Calu3 (cell line): ENCODE results near the gene PFDN5. TPM values are rescaled to one million over a fixed set of nuclear protein-coding genes. Genes with fewer than 3 reads are reported as not detected.

ENCODE experiments used
- BruUV-seq: library from RNA; stranded (reverse); fragments of 400-500 nt; replicated peaks from 2 replicates; lab custom pipeline; 2021; lab: Mats Ljungman, UMichigan
- CTCF ChIA-PET: fragments of 300-600 bp; sonication (Branson Sonifier 250); formaldehyde crosslinking; loops from one replicate; lab custom pipeline; 2022; ENCODE audit warnings: antibody characterized with exemption; lab: Charles Lee
- DNase-seq: peaks from one replicate; pipeline ENCODE4 v3.0.0; 2022
- H3K27ac Mint-ChIP-seq: one replicate; pipeline ENCODE4 v1.8.0; 2022; ENCODE audit warnings: mixed read lengths; ENCODE audit not compliant: unreplicated experiment
- H3K27me3 Mint-ChIP-seq: one replicate; pipeline ENCODE4 v1.8.0; 2022; ENCODE audit warnings: mixed read lengths; ENCODE audit not compliant: unreplicated experiment
- H3K36me3 Mint-ChIP-seq: one replicate; pipeline ENCODE4 v1.8.0; 2022; ENCODE audit warnings: mild to moderate bottlenecking, moderate library complexity, mixed read lengths; ENCODE audit not compliant: insufficient read depth, unreplicated experiment
- H3K4me1 Mint-ChIP-seq: one replicate; pipeline ENCODE4 v1.8.0; 2022; ENCODE audit warnings: mild to moderate bottlenecking, low read depth, mixed read lengths; ENCODE audit not compliant: unreplicated experiment
- H3K4me3 Mint-ChIP-seq: one replicate; pipeline ENCODE4 v1.8.0; 2022; ENCODE audit warnings: mild to moderate bottlenecking, low read depth, moderate library complexity, mixed read lengths; ENCODE audit not compliant: unreplicated experiment
- H3K9me3 Mint-ChIP-seq: one replicate; pipeline ENCODE4 v1.8.0; 2022; ENCODE audit warnings: low read depth, mixed read lengths; ENCODE audit not compliant: unreplicated experiment
- intact Hi-C: fragments of 100-400 bp; cut with micrococcal nuclease; formaldehyde crosslinking; loops from one replicate; pipeline ENCODE4 v1.10.0; 2022; ENCODE audit not compliant: unreplicated experiment
- total RNA-seq: library from RNA; stranded (reverse); gene quantifications from 2 replicates; pipeline ENCODE4 v1.2.3, GENCODE V29; 2022
- TF ChIP-seq, protein P1 (sequence below): fragments of 200-600 bp; IDR thresholded peaks from one replicate; pipeline ENCODE4 v1.8.0; 2022; ENCODE audit warnings: antibody characterized with exemption; ENCODE audit not compliant: unreplicated experiment

PFDN5 gene
- total RNA-seq, 1 experiment from 2014 or later = 178 TPM

GRCh38 chr12:53313996-53314395 lies 18.7 kb downstream of the PFDN5 start:
- H3K27ac Mint-ChIP-seq = no peak overlapping the region

DNA sequence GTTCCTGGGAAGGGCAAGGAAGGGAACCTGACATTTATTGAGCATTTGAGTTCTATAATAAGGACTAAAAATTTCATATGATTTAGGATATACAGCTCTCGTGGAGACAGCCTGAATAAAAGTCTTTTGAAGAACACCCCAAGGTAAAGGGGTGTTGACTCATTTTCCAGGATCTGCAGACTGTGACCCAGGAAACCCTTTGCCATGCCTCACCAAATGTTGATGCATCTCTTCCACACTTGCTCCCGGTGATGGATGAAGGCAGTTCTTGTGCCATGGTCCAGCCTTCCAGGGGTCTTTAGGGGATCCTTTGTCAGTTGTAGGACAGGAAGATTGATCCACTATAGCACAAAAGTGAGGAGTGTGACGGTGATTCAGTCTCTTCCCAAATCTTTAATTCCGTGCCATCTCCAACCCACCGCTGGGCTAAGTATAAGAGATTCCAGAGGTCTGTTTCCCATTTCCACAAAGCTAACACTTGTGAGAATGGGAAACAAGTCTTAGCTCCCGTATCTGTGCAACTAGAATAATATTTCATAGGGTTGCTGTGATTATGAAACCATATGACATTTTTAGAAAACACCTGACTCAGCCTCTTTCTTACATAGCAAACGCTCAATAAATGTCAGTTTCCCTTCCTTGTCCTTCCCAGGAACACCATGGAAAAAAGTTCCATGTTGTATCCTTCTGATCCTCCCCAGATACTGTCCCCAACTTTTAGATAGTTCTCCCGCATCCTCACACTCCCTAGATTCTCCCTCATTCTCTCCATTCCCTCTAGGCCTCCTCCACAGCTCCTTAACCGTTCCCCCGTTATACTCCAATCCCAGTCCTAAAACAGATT lies 25.2 kb downstream of the PFDN5 start:
- BruUV-seq = TSS peak; percentile 73
- no peaks in the 10 kb centered on the region for H3K9me3 Mint-ChIP-seq
- peaks cover 30% of the 10 kb centered on the region for H3K36me3 Mint-ChIP-seq
- no peak for DNase-seq
- peaks cover 12% of the 10 kb centered on the region for H3K4me1 Mint-ChIP-seq
- intact Hi-C loops = loop anchor here (5.0 kb wide), 1 partner anchor 187 kb away; the partner anchor contains the start of gene NPFF
- CTCF ChIA-PET = interaction anchor here (0.6 to 2.1 kb wide), 17 partner anchors 10 to 188 kb away, joined by 3 to 21 read pairs (median 5); partner anchors contain the start of genes MYG1, PFDN5, SP1 and TARBP2
- TF ChIP-seq, protein P1, sequence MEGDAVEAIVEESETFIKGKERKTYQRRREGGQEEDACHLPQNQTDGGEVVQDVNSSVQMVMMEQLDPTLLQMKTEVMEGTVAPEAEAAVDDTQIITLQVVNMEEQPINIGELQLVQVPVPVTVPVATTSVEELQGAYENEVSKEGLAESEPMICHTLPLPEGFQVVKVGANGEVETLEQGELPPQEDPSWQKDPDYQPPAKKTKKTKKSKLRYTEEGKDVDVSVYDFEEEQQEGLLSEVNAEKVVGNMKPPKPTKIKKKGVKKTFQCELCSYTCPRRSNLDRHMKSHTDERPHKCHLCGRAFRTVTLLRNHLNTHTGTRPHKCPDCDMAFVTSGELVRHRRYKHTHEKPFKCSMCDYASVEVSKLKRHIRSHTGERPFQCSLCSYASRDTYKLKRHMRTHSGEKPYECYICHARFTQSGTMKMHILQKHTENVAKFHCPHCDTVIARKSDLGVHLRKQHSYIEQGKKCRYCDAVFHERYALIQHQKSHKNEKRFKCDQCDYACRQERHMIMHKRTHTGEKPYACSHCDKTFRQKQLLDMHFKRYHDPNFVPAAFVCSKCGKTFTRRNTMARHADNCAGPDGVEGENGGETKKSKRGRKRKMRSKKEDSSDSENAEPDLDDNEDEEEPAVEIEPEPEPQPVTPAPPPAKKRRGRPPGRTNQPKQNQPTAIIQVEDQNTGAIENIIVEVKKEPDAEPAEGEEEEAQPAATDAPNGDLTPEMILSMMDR = no peak
- no peaks in the 10 kb centered on the region for H3K27me3 Mint-ChIP-seq
- peak overlapping the region; percentile 82 for H3K4me3 Mint-ChIP-seq
- peak overlapping the region; percentile 73 for H3K27ac Mint-ChIP-seq

More at GRCh38 chr12:53313996-53314395, 18.7 kb downstream of the PFDN5 start:
- TF ChIP-seq, protein P1 = no peak
- no TSS peak for BruUV-seq
- Mint-ChIP-seq H3K27me3 (no peaks in the 10 kb centered on the region), H3K9me3 (no peaks in the 10 kb centered on the region), H3K36me3 (peaks cover 27% of the 10 kb centered on the region), H3K4me3 (no peak overlapping the region), H3K4me1 (no peaks in the 10 kb centered on the region)
- no peak for DNase-seq
- intact Hi-C loops = no loop called here
- CTCF ChIA-PET = no interaction called here

- Mint-ChIP-seq H3K27ac (peak overlapping the region; percentile 75), H3K4me1 (peaks cover 12% of the 10 kb centered on the region), H3K9me3 (no peaks in the 10 kb centered on the region), H3K4me3 (peak overlapping the region; percentile 58), H3K27me3 (peaks cover 23% of the 10 kb centered on the region), H3K36me3 (peaks cover 16% of the 10 kb centered on the region)
- TF ChIP-seq, protein P1 = no peak
- no peak for DNase-seq
- intact Hi-C loops = loop anchor here (5.0 kb wide), 1 partner anchor 183 kb away; the partner anchor contains the start of gene NPFF
- BruUV-seq = no TSS peak
- CTCF ChIA-PET = interaction anchor here (1.2 to 2.1 kb wide), 3 partner anchors 21 to 184 kb away, joined by 3 to 6 read pairs (median 6); no protein-coding TSS in a partner anchor
Measured at GRCh38 chr12:53324113-53324778, 28.9 kb downstream of the PFDN5 start.

DNA sequence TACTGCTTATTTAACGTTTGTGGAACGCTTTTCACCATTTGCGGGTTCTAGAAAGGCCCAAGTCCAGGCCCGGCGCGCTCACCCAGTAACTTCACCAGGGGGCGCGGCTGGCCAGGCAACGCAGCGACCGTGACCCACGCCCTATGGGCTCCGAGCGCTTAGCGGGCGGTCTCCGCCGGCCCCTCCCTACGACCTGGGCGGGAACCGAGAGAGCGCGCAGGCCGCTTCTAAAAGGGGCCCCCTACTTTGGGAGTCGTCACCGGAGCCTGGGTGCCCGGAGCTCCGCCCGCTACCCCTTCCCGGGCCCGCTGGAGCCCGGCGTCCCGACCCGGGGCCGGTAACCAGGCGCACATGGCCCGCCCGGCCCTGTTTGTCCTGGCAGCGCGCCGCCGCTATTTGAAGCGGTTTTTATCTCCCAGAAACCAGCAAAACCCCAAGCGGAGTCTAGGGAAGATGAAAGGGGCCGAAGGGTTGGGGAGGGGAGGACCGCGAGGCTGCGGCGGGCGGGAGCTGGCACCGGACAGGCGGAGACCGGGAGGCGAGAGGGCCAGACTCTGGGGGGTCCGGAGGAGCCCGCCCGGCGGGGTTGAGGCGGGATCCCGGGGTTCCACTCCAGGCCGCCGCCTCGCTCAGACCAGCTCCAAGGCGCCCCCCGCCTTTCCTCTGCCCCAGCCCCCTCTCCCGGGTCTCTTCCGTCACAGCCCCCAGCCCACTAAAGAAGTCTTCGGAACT lies 29.6 kb downstream of the PFDN5 start:
- H3K4me1 Mint-ChIP-seq = peaks cover 12% of the 10 kb centered on the region
- no peaks in the 10 kb centered on the region for H3K9me3 Mint-ChIP-seq
- H3K36me3 Mint-ChIP-seq = peaks cover 16% of the 10 kb centered on the region
- DNase-seq = peak; percentile 87
- H3K4me3 Mint-ChIP-seq = peak overlapping the region; percentile 58
- TF ChIP-seq, protein P1 = peak; percentile 53
- CTCF ChIA-PET = interaction anchor here (1.2 to 2.1 kb wide), 2 partner anchors 96 to 184 kb away, joined by 3 to 6 read pairs; no protein-coding TSS in a partner anchor
- intact Hi-C loops = loop anchor here (5.0 kb wide), 1 partner anchor 182 kb away; the partner anchor contains the start of gene NPFF
- no TSS peak for BruUV-seq
- peaks cover 30% of the 10 kb centered on the region for H3K27me3 Mint-ChIP-seq
- H3K27ac Mint-ChIP-seq = peak overlapping the region; percentile 75
